LHCN-M2 (cell line): ENCODE results near the gene NRL. TPM values are rescaled to one million over a fixed set of nuclear protein-coding genes. Genes with fewer than 3 reads are reported as not detected.

ENCODE experiments used
- DNase-seq: peaks from one replicate; pipeline ENCODE4 v3.0.0-alpha.2; 2012; ENCODE audit warnings: low read depth
- total RNA-seq: library from RNA; depleted of rRNA; stranded (reverse); fragments of >200 nt; gene quantifications from 2 replicates; pipeline ENCODE4 v1.2.3, GENCODE V29; 2014

NRL gene
- total RNA-seq, 1 experiment from 2014 or later: 3.0 TPM

- no peak for DNase-seq
These were observed 30.5 kb upstream of the NRL start for GRCh38 chr14:24145219-24145618.

- DNase-seq: no peak
These were observed 29.7 kb upstream of the NRL start for GRCh38 chr14:24144451-24144850.

GRCh38 chr14:24143511-24143910 is 28.8 kb upstream of the NRL start:
- peak; percentile 79 for DNase-seq

GRCh38 chr14:24141097-24141880 is 26.5 kb upstream of the NRL start, which contains the start of gene EMC9:
TSS of gene EMC9 (minus strand) at chr14:24141591. CDS start at chr14:24141304, 287 bp downstream.
- DNase-seq: peak; percentile 99

- DNase-seq: no peak
These were observed 24.7 kb upstream of the NRL start for GRCh38 chr14:24139272-24139934.

GRCh38 chr14:24138396-24139271 is 23.9 kb upstream of the NRL start:
- DNase-seq: no peak

GRCh38 chr14:24137529-24138395 is 23.0 kb upstream of the NRL start:
- no peak for DNase-seq

GRCh38 chr14:24136684-24137528 is 22.2 kb upstream of the NRL start:
- no peak for DNase-seq

- peak; percentile 81 for DNase-seq
These were observed 21.3 kb upstream of the NRL start, which contains the start of gene PSME1 for GRCh38 chr14:24135834-24136683. TSS of gene PSME1 (plus strand) at chr14:24136194. CDS start at chr14:24136263, 69 bp downstream.

- DNase-seq: no peak
These were observed 20.8 kb upstream of the NRL start for GRCh38 chr14:24135584-24135833.

GRCh38 chr14:24133735-24134134 is 19.0 kb upstream of the NRL start:
- no peak for DNase-seq

- DNase-seq: no peak
These were observed 18.2 kb upstream of the NRL start for GRCh38 chr14:24132976-24133375.

- no peak for DNase-seq
These were observed 17.4 kb upstream of the NRL start for GRCh38 chr14:24132061-24132685.

GRCh38 chr14:24131549-24131966 is 16.8 kb upstream of the NRL start:
- DNase-seq: no peak

GRCh38 chr14:24130717-24131548 is 16.2 kb upstream of the NRL start:
- peak; percentile 88 for DNase-seq

- no peak for DNase-seq
These were observed 15.6 kb upstream of the NRL start, which contains the start of gene FITM1 for GRCh38 chr14:24130380-24130716. TSS of gene FITM1 (plus strand) at chr14:24130659. CDS start at chr14:24131564, 905 bp downstream.

GRCh38 chr14:24129410-24129998 is 14.8 kb upstream of the NRL start:
- no peak for DNase-seq
